Measurements from ENCODE around the gene SUSD6. TPM values are rescaled to one million over a fixed set of nuclear protein-coding genes. Genes with fewer than 3 reads are reported as not detected.
"Not testable (repeated sequence)": the region's sequence is repeated elsewhere in the genome, so short reads cannot be mapped to it uniquely, and the experiment has no call there.

The SUSD6 gene
- total RNA-seq, 1 donor from 2014 or later: 13.7 TPM

DNA sequence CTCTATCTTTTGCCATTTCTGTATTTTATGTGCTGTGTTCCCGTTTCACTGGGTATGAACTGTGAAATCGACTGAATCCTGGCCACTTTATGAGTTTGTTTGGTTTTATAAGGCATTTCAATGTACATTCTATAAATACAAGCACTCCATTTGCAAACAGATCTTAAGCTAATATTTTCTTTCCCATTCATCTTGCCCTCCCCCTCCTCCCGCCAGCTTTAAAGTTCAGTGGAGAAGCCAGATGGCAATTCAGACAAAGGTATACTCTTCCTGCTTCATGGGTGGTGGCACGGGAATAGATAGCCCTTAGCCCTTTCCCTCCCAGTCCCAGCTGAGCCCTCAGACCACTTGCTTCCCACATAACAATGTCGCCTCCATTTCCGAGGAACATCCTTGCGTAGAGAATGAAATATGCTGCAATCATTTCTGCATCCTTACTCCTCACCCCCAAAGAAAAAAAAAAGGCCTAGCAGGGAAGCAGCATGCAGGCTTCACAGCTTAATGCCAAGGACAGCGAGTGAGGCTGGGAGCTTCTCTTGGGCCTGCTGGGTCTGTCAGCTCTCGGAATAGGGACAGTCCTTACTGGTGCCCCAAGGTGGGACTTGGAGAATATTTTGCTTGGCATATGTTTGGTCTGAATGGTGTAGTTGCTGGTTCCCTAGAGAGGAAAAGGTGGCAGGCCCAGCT is 102.7 kb downstream of the SUSD6 start:
- no peaks in the 10 kb centered on the region for H3K9me3 Mint-ChIP-seq
- H3K27me3 Mint-ChIP-seq (ENCODE audit: low read depth): no peaks in the 10 kb centered on the region
- no peak overlapping the region for H3K4me3 Mint-ChIP-seq
- H3K27ac Mint-ChIP-seq (ENCODE audit: unreplicated experiment): no peak overlapping the region
- H3K36me3 Mint-ChIP-seq (ENCODE audit: low read depth): peaks cover 3% of the 10 kb centered on the region
- DNase-seq (ENCODE audit: low read depth, low spot score): no peak
- peaks cover 38% of the 10 kb centered on the region for H3K4me1 Mint-ChIP-seq
- TF ChIP-seq, protein P1, sequence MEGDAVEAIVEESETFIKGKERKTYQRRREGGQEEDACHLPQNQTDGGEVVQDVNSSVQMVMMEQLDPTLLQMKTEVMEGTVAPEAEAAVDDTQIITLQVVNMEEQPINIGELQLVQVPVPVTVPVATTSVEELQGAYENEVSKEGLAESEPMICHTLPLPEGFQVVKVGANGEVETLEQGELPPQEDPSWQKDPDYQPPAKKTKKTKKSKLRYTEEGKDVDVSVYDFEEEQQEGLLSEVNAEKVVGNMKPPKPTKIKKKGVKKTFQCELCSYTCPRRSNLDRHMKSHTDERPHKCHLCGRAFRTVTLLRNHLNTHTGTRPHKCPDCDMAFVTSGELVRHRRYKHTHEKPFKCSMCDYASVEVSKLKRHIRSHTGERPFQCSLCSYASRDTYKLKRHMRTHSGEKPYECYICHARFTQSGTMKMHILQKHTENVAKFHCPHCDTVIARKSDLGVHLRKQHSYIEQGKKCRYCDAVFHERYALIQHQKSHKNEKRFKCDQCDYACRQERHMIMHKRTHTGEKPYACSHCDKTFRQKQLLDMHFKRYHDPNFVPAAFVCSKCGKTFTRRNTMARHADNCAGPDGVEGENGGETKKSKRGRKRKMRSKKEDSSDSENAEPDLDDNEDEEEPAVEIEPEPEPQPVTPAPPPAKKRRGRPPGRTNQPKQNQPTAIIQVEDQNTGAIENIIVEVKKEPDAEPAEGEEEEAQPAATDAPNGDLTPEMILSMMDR (conservative IDR thresholded peaks at IDR 0.05): no peak

DNA sequence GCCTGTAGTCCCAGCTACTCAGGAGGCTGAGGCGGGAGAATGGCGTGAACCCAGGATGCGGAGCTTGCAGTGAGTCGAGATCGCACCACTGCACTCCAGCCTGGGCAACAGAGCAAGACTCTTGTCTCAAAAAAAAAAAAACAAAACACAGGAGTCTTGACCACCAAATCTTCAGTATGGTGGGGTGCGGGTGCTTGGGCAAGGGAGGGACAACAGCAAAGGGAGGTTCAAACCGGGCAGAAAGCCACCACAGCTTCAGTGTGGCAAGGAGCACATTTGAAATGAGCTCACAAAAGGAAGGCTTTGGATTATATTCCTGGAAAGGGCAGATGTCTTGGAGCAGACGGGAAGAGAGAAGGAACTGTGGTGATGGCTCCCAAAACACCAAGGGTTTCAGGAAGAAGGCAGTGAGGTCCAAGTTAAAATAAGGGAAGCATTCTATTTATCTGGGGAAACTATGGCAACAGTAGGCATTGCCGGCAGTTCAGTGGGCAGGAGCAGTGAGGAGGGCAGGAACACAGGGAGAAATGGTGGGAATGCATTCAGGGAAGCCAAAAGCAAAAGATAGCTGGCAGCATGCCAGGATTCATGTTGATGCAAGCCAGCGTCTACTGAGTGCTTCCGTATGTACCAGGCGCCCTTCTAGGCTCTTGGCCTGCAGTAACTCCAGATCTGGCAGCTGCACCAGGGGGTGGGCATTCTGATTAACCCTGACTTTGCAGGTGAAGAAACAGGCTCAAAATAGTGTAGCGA is 104.5 kb downstream of the SUSD6 start:
- Mint-ChIP-seq H3K27me3 (ENCODE audit: low read depth) (no peaks in the 10 kb centered on the region), H3K4me1 (peaks cover 28% of the 10 kb centered on the region), H3K27ac (ENCODE audit: unreplicated experiment) (peak overlapping the region; percentile 76), H3K36me3 (ENCODE audit: low read depth) (peaks cover 3% of the 10 kb centered on the region), H3K4me3 (no peak overlapping the region), H3K9me3 (no peaks in the 10 kb centered on the region)
- TF ChIP-seq, protein P1 (conservative IDR thresholded peaks at IDR 0.05): no peak
- no peak for DNase-seq (ENCODE audit: low read depth, low spot score)

DNA sequence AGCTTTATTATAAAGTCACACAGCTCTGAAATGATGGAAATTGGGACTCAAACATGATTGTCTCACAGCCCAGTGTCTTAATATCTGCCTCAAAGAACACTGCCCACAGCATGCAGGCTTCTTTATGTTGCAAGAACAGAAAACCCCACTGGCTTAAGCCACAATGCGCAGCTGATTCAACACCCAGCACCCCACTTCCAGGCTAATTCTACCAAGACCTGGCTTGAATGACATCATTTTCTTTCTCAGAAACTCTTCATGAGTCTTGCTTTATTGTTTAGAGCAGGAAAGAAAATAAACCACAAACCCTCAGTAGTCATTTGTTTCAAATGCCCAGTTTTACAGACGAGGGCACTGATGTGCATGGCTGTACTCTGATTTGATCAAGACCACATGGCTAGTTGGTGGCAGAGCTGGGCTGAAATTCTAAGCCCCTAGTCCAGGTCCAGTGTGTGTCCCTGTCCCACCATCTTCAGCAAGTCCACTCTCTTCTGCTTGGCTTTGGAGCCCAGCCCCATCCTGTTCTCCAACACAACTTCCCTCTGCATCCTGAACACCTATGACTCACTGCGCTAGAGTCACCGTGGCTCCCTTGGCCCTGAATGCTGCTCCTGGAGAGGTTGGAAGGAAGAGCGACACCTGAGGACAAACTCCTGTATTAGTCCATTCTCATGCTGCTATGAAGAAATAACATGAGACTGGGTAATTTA is 105.2 kb downstream of the SUSD6 start:
- peaks cover 28% of the 10 kb centered on the region for H3K4me1 Mint-ChIP-seq

DNA sequence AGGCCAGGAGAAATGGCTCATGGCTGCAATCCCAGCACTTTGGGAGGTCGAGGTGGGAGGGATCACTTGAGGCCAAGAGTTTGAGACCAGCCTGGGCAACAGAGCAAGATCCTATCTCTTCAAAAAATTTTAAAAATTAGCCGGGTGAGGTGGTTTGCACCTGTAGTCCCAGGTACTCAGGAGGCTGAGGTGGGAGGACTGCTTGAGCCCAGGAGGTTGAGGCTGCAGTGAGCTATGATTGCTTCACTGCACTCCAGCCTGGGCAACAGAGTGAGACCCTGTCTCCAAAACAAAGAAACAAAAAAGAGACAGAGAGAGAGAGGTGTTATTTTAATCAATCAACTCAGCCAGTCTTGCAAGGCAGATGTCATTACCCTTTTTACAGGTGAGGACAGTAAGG is 107.2 kb downstream of the SUSD6 start:
- not testable (repeated sequence) for H3K36me3 Mint-ChIP-seq (ENCODE audit: low read depth); H3K27ac Mint-ChIP-seq (ENCODE audit: unreplicated experiment); H3K9me3 Mint-ChIP-seq; H3K27me3 Mint-ChIP-seq (ENCODE audit: low read depth); DNase-seq (ENCODE audit: low read depth, low spot score); H3K4me3 Mint-ChIP-seq
- peaks cover 11% of the 10 kb centered on the region for H3K4me1 Mint-ChIP-seq

More for the DNA sequence above, 105.2 kb downstream of the SUSD6 start:
- Mint-ChIP-seq H3K27ac (ENCODE audit: unreplicated experiment) (no peak overlapping the region), H3K36me3 (ENCODE audit: low read depth) (peaks cover 3% of the 10 kb centered on the region), H3K27me3 (ENCODE audit: low read depth) (no peaks in the 10 kb centered on the region), H3K4me3 (no peak overlapping the region), H3K9me3 (no peaks in the 10 kb centered on the region)
- DNase-seq (ENCODE audit: low read depth, low spot score): no peak
- TF ChIP-seq, protein P1 (conservative IDR thresholded peaks at IDR 0.05): no peak

DNA sequence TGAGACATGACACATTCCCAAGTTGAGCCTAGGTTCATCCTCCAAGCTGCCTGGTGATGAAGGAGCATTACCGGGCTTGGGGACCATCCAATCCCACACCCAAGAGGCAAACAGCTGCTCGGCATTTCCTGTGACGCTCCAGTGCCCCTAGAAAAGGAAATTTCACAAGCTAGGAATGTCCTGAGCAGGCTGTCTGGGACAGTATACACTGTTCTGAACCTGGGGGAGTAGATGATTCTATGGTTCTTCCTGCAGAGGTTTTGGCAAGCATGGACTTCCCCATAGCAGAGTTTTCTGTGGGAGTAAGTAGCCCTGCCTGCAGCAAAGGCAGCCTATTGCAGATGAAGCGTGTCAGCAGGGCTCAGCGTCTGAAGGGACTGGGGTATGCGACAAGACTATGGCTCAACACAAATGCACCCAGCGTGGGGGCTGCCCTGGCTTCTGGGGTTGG is 108.1 kb downstream of the SUSD6 start:
- Mint-ChIP-seq H3K9me3 (no peaks in the 10 kb centered on the region), H3K27me3 (ENCODE audit: low read depth) (no peaks in the 10 kb centered on the region), H3K4me3 (no peak overlapping the region), H3K36me3 (ENCODE audit: low read depth) (peaks cover 3% of the 10 kb centered on the region), H3K4me1 (peaks cover 2% of the 10 kb centered on the region), H3K27ac (ENCODE audit: unreplicated experiment) (no peak overlapping the region)
- DNase-seq (ENCODE audit: low read depth, low spot score): no peak
- TF ChIP-seq, protein P1 (conservative IDR thresholded peaks at IDR 0.05): no peak

All from neural crest cell (in vitro differentiated cells).